Measurements from ENCODE around the gene MXD3.

- TF ChIP-seq KDM1A (IDR thresholded peaks at IDR 0.05; ENCODE audit: borderline replicate concordance): no peak
- no peak for TF ChIP-seq ZNF384 (IDR thresholded peaks at IDR 0.05; ENCODE audit: borderline replicate concordance, low read depth, low read length)
- no peak for TF ChIP-seq CTCF (IDR thresholded peaks at IDR 0.05 in 2 of 3, conservative IDR thresholded peaks at IDR 0.05 in 1 of 3; ENCODE audit: control insufficient read depth in 2 of 3, extremely low read depth in 1 of 3, insufficient read depth in 1 of 3, low read depth in 3 of 3, low read length in 3 of 3)
- no peak for TF ChIP-seq POLR2AphosphoS5 (IDR thresholded peaks at IDR 0.05; ENCODE audit: low read length)
- TF ChIP-seq FOS (IDR thresholded peaks at IDR 0.05; ENCODE audit: borderline replicate concordance, extremely low read depth, insufficient read length): no peak
- no peak for TF ChIP-seq TBL1XR1 (IDR thresholded peaks at IDR 0.05; ENCODE audit: low read depth, low read length)
- TF ChIP-seq NFYB (IDR thresholded peaks at IDR 0.05; ENCODE audit: insufficient read depth, low read depth, low read length): no peak
- TF ChIP-seq CEBPB (IDR thresholded peaks at IDR 0.05; ENCODE audit: borderline replicate concordance in 1 of 2, low read depth in 2 of 2, low read length in 2 of 2): no peak
- no peak for TF ChIP-seq GABPA (IDR thresholded peaks at IDR 0.05; ENCODE audit: low read depth)
- TF ChIP-seq FOXM1 (IDR thresholded peaks at IDR 0.05; ENCODE audit: low read depth, low read length): no peak
- TF ChIP-seq POLR2A (IDR thresholded peaks at IDR 0.05; ENCODE audit: low read depth, low read length): no peak
- TF ChIP-seq RUNX3 (IDR thresholded peaks at IDR 0.05; ENCODE audit: low read length): no peak
These were observed 32.1 kb upstream of the MXD3 start for GRCh38 chr5:177343777-177344176.

Data from GM12878 (cell line).